KMS-11 (cell line): Measurements from ENCODE around the gene TMEM30A.

Experiments
- H2AFZ ChIP-seq: fragments of 200-600 bp; sonication (generic); 2 replicates; pipeline ENCODE4 v1.6.1; 2016; ENCODE audit warnings: antibody characterized with exemption, mixed run types, low read depth
- H3K27ac ChIP-seq: fragments of 200-600 bp; sonication (generic); 2 replicates; pipeline ENCODE4 v1.6.1; 2016; ENCODE audit warnings: mild to moderate bottlenecking, mixed run types
- H3K27me3 ChIP-seq: fragments of 200-600 bp; sonication (generic); 2 replicates; pipeline ENCODE4 v1.6.1; 2017; ENCODE audit warnings: mild to moderate bottlenecking, low read depth, mixed run types, moderate library complexity; ENCODE audit not compliant: insufficient read depth
- H3K36me3 ChIP-seq: fragments of 200-600 bp; sonication (generic); 2 replicates; pipeline ENCODE4 v1.6.1; 2017; ENCODE audit warnings: mild to moderate bottlenecking, mixed run types; ENCODE audit not compliant: insufficient read depth
- H3K4me1 ChIP-seq: fragments of 200-600 bp; sonication (generic); 2 replicates; pipeline ENCODE4 v1.6.1; 2016; ENCODE audit warnings: mild to moderate bottlenecking, low read depth, mixed run types; ENCODE audit not compliant: poor library complexity, severe bottlenecking
- H3K4me2 ChIP-seq: fragments of 200-600 bp; sonication (generic); 2 replicates; pipeline ENCODE4 v1.7.0; 2016; ENCODE audit warnings: mild to moderate bottlenecking, mixed run types
- H3K4me3 ChIP-seq: fragments of 200-600 bp; sonication (generic); IDR thresholded peaks from 2 replicates; pipeline ENCODE4 v1.6.1; 2017; ENCODE audit warnings: low read depth, low read length, mixed read lengths; ENCODE audit not compliant: insufficient read depth
- H3K79me2 ChIP-seq: fragments of 200-600 bp; sonication (generic); 2 replicates; pipeline ENCODE4 v1.6.1; 2016; ENCODE audit warnings: low read depth, mixed run types; ENCODE audit not compliant: insufficient read depth
- H3K9ac ChIP-seq: fragments of 200-600 bp; sonication (generic); 2 replicates; pipeline ENCODE4 v1.6.1; 2016; ENCODE audit warnings: mild to moderate bottlenecking, mixed run types
- H4K20me1 ChIP-seq: fragments of 200-600 bp; sonication (generic); 2 replicates; pipeline ENCODE4 v1.6.1; 2016; ENCODE audit warnings: mild to moderate bottlenecking, mixed run types; ENCODE audit not compliant: insufficient read depth
- TF ChIP-seq, protein P1 (sequence below): fragments of 200-600 bp; sonication (generic); conservative IDR thresholded peaks from 2 replicates; pipeline ENCODE4 v1.6.1; 2017; ENCODE audit warnings: low read depth, mild to moderate bottlenecking, antibody characterized with exemption, low read length, moderate library complexity, mixed read lengths

Gene TMEM30A

DNA sequence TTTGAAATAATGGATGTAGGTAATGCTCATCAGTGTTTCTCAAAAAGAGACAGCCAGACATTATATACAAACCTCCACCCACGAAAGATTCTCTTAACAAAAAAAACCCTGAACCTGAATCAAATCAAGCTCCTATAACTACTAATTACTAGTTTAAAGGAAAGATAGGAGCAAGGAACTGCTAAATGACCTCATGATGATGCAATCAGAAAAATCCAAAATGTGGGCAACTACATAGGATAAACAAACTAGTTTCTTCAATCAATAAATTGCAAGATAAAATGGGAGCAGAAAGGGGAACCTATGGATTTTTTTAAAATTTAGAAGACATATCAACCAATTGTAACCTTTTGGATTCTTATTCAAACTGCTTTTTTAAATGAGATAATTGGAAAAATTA lies 43.2 kb upstream of the TMEM30A start:
- no peak overlapping the region for H3K9ac ChIP-seq
- H3K27ac ChIP-seq: no peak overlapping the region
- H3K36me3 ChIP-seq: no peaks in the 10 kb centered on the region
- no peaks in the 10 kb centered on the region for H4K20me1 ChIP-seq
- TF ChIP-seq, protein P1, sequence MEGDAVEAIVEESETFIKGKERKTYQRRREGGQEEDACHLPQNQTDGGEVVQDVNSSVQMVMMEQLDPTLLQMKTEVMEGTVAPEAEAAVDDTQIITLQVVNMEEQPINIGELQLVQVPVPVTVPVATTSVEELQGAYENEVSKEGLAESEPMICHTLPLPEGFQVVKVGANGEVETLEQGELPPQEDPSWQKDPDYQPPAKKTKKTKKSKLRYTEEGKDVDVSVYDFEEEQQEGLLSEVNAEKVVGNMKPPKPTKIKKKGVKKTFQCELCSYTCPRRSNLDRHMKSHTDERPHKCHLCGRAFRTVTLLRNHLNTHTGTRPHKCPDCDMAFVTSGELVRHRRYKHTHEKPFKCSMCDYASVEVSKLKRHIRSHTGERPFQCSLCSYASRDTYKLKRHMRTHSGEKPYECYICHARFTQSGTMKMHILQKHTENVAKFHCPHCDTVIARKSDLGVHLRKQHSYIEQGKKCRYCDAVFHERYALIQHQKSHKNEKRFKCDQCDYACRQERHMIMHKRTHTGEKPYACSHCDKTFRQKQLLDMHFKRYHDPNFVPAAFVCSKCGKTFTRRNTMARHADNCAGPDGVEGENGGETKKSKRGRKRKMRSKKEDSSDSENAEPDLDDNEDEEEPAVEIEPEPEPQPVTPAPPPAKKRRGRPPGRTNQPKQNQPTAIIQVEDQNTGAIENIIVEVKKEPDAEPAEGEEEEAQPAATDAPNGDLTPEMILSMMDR: no peak
- no peaks in the 10 kb centered on the region for H3K27me3 ChIP-seq
- no peak overlapping the region for H2AFZ ChIP-seq
- H3K4me3 ChIP-seq: no peak overlapping the region
- no peaks in the 10 kb centered on the region for H3K79me2 ChIP-seq
- no peaks in the 10 kb centered on the region for H3K4me1 ChIP-seq
- H3K4me2 ChIP-seq: no peak overlapping the region

DNA sequence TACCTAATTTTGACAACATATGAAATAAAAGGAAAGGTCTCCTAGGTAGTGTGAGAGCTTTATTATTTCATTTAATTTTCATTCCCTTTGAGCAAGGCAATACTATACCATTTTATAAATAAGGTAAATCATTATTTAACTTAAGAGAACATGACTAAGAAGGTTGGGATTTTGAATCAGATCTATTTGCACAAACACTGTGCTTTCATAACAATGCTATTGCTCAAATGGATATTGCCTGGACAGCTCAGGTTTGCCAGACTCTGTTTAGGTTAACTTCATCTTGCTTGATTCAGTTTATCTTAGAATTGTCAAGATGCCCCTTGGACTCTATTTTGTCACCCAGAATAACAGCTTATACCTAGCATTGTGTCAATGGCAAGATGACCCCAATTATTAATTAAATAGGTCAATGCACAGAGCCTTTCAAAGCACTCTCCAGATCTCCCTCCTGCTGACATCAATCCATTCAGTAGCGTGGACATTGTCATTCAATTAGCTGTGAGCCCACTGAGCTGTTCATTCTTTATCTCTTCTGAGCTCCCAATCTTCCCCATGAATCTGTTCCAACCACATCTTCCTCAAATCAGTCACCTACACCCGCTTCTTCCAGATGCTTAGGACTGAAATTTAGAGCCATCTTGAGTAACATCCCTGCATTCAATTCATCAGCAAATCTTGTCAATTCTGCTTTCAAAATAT lies 42.1 kb upstream of the TMEM30A start:
- Histone ChIP-seq H3K9ac (no peak overlapping the region), H3K27me3 (no peaks in the 10 kb centered on the region), H3K4me3 (no peak overlapping the region), H2AFZ (no peak overlapping the region), H3K4me2 (no peak overlapping the region), H3K79me2 (no peaks in the 10 kb centered on the region), H3K36me3 (no peaks in the 10 kb centered on the region), H4K20me1 (no peaks in the 10 kb centered on the region), H3K27ac (no peak overlapping the region), H3K4me1 (no peaks in the 10 kb centered on the region)
- TF ChIP-seq, protein P1: no peak

DNA sequence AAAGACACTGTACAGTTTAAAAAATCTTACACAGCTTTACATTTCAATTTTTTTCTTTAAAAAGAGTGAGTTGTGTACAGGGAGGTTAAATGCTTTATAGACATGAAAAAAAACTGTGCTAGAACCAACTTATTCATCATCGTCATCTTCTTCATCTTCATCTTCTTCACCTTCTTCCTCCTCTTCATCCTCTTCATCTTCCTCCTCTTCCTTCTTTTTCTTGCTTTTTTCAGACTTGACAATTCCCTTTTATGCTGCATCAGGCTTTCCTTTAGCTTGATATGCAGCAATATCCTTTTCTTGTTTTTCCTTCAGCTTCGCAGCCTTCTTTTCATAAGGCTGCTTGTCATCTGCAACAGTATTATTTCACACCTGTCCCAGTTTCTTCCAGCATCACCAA lies 34.3 kb upstream of the TMEM30A start:
- no peaks in the 10 kb centered on the region for H3K27me3 ChIP-seq
- no peaks in the 10 kb centered on the region for H3K36me3 ChIP-seq
- no peak overlapping the region for H2AFZ ChIP-seq
- no peaks in the 10 kb centered on the region for H4K20me1 ChIP-seq
- H3K4me2 ChIP-seq: no peak overlapping the region
- H3K79me2 ChIP-seq: no peaks in the 10 kb centered on the region
- no peak overlapping the region for H3K9ac ChIP-seq
- no peak overlapping the region for H3K4me3 ChIP-seq
- H3K4me1 ChIP-seq: no peaks in the 10 kb centered on the region
- H3K27ac ChIP-seq: no peak overlapping the region
- TF ChIP-seq, protein P1: no peak

DNA sequence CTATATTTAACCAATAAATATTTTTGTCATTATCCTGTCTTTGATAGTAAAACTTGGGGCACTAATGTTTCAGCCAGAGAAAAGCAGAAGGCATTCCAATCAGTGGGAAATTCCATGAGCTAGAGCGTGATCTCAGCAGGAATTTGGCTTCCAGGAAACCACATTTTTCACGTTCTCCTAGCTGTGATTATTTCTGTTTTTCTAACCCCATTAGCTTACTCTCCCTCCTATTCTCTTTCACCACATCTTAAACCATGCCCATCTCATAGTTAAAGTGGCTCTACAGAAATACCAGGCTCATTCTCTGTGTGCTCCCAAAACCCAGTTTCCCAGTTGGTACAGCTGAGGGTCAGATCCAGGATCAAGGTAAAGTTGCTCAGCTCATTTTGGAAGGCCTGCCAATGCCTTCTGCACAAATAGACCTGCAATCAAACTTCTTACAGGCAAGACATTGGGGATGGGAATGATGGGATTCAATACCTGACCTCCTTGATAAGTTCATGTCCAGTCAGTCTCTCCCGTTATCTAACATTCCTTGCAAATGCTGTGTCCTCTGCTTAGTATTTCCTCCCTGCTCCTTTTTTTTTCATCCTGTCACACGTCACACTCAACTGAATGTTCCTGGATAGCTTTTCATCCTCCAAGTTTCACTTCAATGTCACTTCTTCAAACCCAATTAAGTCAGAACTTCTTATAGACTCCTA lies 33.1 kb upstream of the TMEM30A start:
- Histone ChIP-seq H2AFZ (no peak overlapping the region), H3K4me3 (no peak overlapping the region), H3K36me3 (no peaks in the 10 kb centered on the region), H3K4me2 (no peak overlapping the region), H3K27ac (no peak overlapping the region), H3K27me3 (no peaks in the 10 kb centered on the region), H4K20me1 (no peaks in the 10 kb centered on the region), H3K9ac (no peak overlapping the region), H3K4me1 (no peaks in the 10 kb centered on the region), H3K79me2 (no peaks in the 10 kb centered on the region)
- TF ChIP-seq, protein P1: no peak
